Tibial artery (tissue), 4 donors: Measurements from ENCODE around the gene DARS2.
A peak's percentile ranks its signal among the peaks of the same experiment; 100 is the strongest.

Experiments
- DNase-seq, 2 donors: peaks; one replicate each; pipeline ENCODE4 v3.0.0-alpha.2; 2019
- H3K27ac ChIP-seq, 2 donors: fragments of 200-600 bp; sonication (generic) in 1 of 2; 1 replicate in 1 of 2; 2 replicates in 1 of 2; pipeline ENCODE4 v1.5.1; 2018 to 2019; ENCODE audit warnings: mild to moderate bottlenecking in 1 of 2
- H3K27me3 ChIP-seq, 2 donors: fragments of 200-600 bp; sonication (generic) in 1 of 2; one replicate each; pipeline versions ENCODE4 v1.5.1 to v1.6.0; 2016 to 2019
- H3K36me3 ChIP-seq, 3 donors: fragments of 200-600 bp; sonication (generic) in 2 of 3; one replicate each; pipeline ENCODE4 v1.5.1; 2016 to 2019; ENCODE audit warnings: mild to moderate bottlenecking in 2 of 3
- H3K4me1 ChIP-seq, 4 donors: fragments of 200-600 bp; sonication (generic) in 2 of 4; 1 replicate in 3 of 4; 2 replicates in 1 of 4; pipeline ENCODE4 v1.5.1; 2016 to 2019
- H3K4me3 ChIP-seq, 2 donors: fragments of 200-600 bp; sonication (generic) in 1 of 2; 1 replicate in 1 of 2; 2 replicates in 1 of 2; pipeline ENCODE4 v1.5.1; 2018 to 2019; ENCODE audit warnings: mild to moderate bottlenecking in 2 of 2
- H3K9me3 ChIP-seq, 3 donors: fragments of 200-600 bp; sonication (generic) in 1 of 3; one replicate each; pipeline ENCODE4 v1.5.1; 2016 to 2019
- CTCF ChIP-seq, 2 experiments: fragments of 200-600 bp in 1 of 2; fragments of 450-650 bp in 1 of 2; IDR thresholded peaks; one replicate each; pipeline ENCODE4 v1.5.1; 2017 to 2019; ENCODE audit warnings: antibody characterized with exemption in 2 of 2, mild to moderate bottlenecking in 1 of 2, moderate library complexity in 1 of 2
- intact Hi-C: fragments of 100-400 bp; cut with DNase I; formaldehyde crosslinking; loops from one replicate; pipeline ENCODE4 v1.15.0; 2023; ENCODE audit warnings: low total_unique reads

The DARS2 gene

GRCh38 chr1:173823781-173824314 is 625 bp upstream of the DARS2 start:
- peak overlapping the region; percentile 66 to 74 for H3K4me3 ChIP-seq
- TF ChIP-seq CTCF (IDR thresholded peaks at IDR 0.05): no peak
- no peaks in the 10 kb centered on the region for H3K36me3 ChIP-seq
- DNase-seq: no peak
- H3K27ac ChIP-seq: peak overlapping the region; percentile 86 to 95
- peaks cover 0 to 27% (median 9%) of the 10 kb centered on the region in 4 donors for H3K4me1 ChIP-seq
- no peaks in the 10 kb centered on the region for H3K27me3 ChIP-seq
- intact Hi-C loops: loop anchor here (5.0 to 10.0 kb wide), 2 partner anchors 347 to 399 kb away; partner anchors contain the start of gene PRDX6
- no peaks in the 10 kb centered on the region for H3K9me3 ChIP-seq

DNA sequence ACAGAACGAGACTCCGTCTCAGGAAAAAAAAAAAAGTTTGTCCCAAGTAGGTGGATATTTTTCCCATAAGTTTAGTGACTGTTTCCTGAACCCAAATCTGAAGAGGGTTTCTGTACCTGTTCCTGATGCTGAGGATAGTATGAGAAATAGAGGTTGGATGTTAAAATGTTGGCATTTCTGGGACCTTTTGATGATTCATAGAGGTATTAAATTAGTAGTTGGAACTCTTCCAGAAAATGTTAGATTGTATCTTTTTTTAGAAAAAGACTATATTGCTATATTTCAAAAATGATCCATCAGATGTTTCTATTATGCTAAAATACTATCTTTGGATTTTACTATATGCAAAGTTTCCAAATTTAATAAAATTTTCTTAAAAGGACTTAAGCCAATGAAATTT is 3.1 kb downstream of the DARS2 start:
- Histone ChIP-seq H3K27ac (no peak overlapping the region), H3K4me3 (no peak overlapping the region), H3K27me3 (no peaks in the 10 kb centered on the region), H3K4me1 (peaks cover 0 to 27% (median 9%) of the 10 kb centered on the region in 4 donors), H3K36me3 (peaks cover 18 to 36% (median 19%) of the 10 kb centered on the region in 3 donors), H3K9me3 (no peaks in the 10 kb centered on the region)
- no peak for TF ChIP-seq CTCF (IDR thresholded peaks at IDR 0.05)
- no peak for DNase-seq
- intact Hi-C loops: loop anchor here (5.0 to 10.0 kb wide), 2 partner anchors 40 to 403 kb away; partner anchors contain the start of genes GAS5 and ZBTB37

DNA sequence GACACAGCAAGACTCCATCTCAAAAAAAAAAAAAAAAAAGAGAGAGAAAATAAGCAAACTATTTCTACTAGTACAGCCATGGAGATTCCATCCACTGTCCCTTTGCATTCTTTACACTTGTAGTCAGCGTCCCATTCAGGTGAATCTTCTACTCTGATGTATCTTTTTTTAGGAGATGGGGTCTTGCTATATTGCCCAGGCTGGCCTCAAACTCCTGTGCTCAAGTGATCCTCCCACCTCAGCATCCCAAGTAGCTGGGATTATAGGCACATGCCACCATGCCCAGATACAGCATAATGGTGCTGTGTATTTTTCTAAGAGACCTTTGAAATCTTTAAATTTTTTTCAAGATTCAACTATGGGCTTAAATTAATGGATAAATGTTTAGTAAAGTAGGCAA is 8.3 kb downstream of the DARS2 start:
- H3K27me3 ChIP-seq: no peaks in the 10 kb centered on the region
- intact Hi-C loops: no loop called here
- H3K36me3 ChIP-seq: peaks cover 47 to 77% (median 57%) of the 10 kb centered on the region in 3 donors
- peaks cover 0 to under 1% (median 0%) of the 10 kb centered on the region in 4 donors for H3K4me1 ChIP-seq
- no peak for DNase-seq
- no peak overlapping the region for H3K27ac ChIP-seq
- no peaks in the 10 kb centered on the region for H3K9me3 ChIP-seq
- no peak overlapping the region for H3K4me3 ChIP-seq
- TF ChIP-seq CTCF (IDR thresholded peaks at IDR 0.05): no peak

- intact Hi-C loops: no loop called here
- Histone ChIP-seq H3K9me3 (no peaks in the 10 kb centered on the region), H3K27me3 (no peaks in the 10 kb centered on the region), H3K4me1 (no peaks in the 10 kb centered on the region), H3K27ac (no peak overlapping the region), H3K36me3 (peaks cover 31 to 68% (median 47%) of the 10 kb centered on the region in 3 donors), H3K4me3 (no peak overlapping the region)
- TF ChIP-seq CTCF (IDR thresholded peaks at IDR 0.05): no peak
- DNase-seq: no peak
Observed at GRCh38 chr1:173852105-173852504, 27.6 kb downstream of the DARS2 start.

DNA sequence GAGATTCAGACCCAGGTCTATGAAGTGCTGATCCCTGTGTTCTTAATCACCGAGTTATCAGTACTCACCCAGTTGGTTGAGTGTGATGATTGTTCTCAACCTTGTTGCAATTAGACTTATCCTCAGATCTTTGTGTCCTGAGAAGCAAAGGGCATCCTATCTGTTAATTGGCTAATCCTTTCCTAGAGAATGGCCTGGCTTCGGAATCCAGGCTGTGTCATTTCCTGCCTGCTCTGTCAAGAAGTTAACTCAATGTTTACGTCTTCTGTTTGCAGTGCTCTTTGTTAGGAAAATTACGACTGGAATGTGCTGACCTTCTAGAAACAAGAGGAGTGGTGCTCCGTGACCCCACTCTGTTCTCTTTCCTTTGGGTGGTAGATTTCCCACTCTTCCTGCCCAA is 28.6 kb downstream of the DARS2 start:
- H3K27ac ChIP-seq: no peak overlapping the region
- H3K4me3 ChIP-seq: no peak overlapping the region
- no peak for DNase-seq
- H3K27me3 ChIP-seq: no peaks in the 10 kb centered on the region
- H3K36me3 ChIP-seq: peaks cover 40 to 63% (median 48%) of the 10 kb centered on the region in 3 donors
- intact Hi-C loops: no loop called here
- no peaks in the 10 kb centered on the region for H3K4me1 ChIP-seq
- no peak for TF ChIP-seq CTCF (IDR thresholded peaks at IDR 0.05)
- H3K9me3 ChIP-seq: no peaks in the 10 kb centered on the region
